Testis (tissue), 2 donors: ENCODE measurements around the gene SRBD1.

Source experiments
- POLR2A ChIP-seq: fragments of 450-650 bp; IDR thresholded peaks from one replicate; pipeline ENCODE4 v1.6.1; 2017; ENCODE audit warnings: antibody characterized with exemption, mild to moderate bottlenecking, moderate library complexity
- TF ChIP-seq, protein P1 (sequence below), 3 experiments: fragments of 450-650 bp in 2 of 3; fragments of 200-600 bp in 1 of 3; sonication (generic) in 1 of 3; IDR thresholded peaks; one replicate each; pipeline ENCODE4 v1.5.1; 2016 to 2019; ENCODE audit warnings: antibody characterized with exemption in 3 of 3, mild to moderate bottlenecking in 2 of 3, moderate library complexity in 1 of 3

DNA sequence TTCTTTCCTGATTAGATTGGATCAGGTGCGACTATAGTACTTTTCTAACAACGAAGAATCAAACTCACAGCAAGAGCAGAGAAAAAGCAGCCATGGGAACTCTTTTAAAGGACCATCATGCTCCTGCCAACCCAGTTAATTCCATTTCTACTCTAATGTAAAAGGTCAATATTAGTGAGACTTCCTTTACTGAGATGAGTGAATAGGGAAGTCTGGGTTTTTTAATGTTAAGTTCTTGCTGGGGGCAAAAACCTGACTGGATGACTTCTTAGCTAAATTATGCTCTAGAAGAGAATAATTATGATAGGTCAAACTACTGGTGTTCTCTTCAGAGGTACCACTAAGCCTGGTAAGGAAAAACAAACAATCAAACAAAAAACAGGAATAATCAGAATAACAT is 8.4 kb downstream of the SRBD1 start:
- TF ChIP-seq, protein P1, sequence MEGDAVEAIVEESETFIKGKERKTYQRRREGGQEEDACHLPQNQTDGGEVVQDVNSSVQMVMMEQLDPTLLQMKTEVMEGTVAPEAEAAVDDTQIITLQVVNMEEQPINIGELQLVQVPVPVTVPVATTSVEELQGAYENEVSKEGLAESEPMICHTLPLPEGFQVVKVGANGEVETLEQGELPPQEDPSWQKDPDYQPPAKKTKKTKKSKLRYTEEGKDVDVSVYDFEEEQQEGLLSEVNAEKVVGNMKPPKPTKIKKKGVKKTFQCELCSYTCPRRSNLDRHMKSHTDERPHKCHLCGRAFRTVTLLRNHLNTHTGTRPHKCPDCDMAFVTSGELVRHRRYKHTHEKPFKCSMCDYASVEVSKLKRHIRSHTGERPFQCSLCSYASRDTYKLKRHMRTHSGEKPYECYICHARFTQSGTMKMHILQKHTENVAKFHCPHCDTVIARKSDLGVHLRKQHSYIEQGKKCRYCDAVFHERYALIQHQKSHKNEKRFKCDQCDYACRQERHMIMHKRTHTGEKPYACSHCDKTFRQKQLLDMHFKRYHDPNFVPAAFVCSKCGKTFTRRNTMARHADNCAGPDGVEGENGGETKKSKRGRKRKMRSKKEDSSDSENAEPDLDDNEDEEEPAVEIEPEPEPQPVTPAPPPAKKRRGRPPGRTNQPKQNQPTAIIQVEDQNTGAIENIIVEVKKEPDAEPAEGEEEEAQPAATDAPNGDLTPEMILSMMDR (IDR thresholded peaks at IDR 0.05): no peak
- no peak for TF ChIP-seq POLR2A
